GM12891 (cell line): ENCODE data around the gene TFCP2L1.

Experiments used
- PAX5 ChIP-seq: IDR thresholded peaks from 2 replicates; pipeline ENCODE4 v1.6.1; 2011; ENCODE audit warnings: low read length, moderate library complexity, mild to moderate bottlenecking; ENCODE audit not compliant: insufficient read depth, severe bottlenecking
- POLR2AphosphoS5 ChIP-seq: IDR thresholded peaks from 2 replicates; pipeline ENCODE4 v1.6.1; 2011; ENCODE audit warnings: low read depth, low read length, control low read depth
- TAF1 ChIP-seq: IDR thresholded peaks from 2 replicates; pipeline ENCODE4 v1.6.1; 2011; ENCODE audit warnings: low read depth, low read length, control low read depth

- no peak for TF ChIP-seq TAF1
- no peak for TF ChIP-seq POLR2AphosphoS5
- no peak for TF ChIP-seq PAX5
Observed at GRCh38 chr2:121329786-121330185, 44.8 kb upstream of the TFCP2L1 start.
